ENCODE data around the gene CD300E.
"Not testable (repeated sequence)": the region's sequence is repeated elsewhere in the genome, so short reads cannot be mapped to it uniquely, and the experiment has no call there.

Gene CD300E

DNA sequence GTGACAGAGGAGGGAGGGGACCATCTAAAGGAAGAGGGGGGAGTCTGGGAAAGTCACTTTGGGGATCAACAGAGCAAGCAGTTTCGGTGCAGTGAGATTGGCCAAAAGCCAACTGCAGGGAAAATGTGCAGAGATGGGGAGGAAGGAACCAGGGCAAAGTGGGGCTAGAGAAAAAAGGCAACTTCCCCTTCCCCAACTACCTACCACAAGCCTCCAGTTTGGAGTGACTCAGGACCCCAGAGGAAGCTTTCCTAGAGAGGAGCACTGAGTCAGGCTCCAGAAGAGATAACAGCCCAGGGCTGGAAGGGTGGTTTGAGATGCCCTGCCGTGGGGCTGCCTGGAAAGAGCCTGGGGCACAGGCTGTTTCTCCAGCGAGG lies 24.5 kb downstream of the CD300E start:
- Mint-ChIP-seq H3K9me3 (no peaks in the 10 kb centered on the region), H3K27me3 (peaks cover 13% of the 10 kb centered on the region), H3K4me3 (no peak overlapping the region), H3K36me3 (ENCODE audit: low read depth) (no peaks in the 10 kb centered on the region), H3K27ac (no peak overlapping the region), H3K4me1 (peaks cover 16% of the 10 kb centered on the region)
- ATAC-seq: no peak
- DNase-seq: no peak

- H3K27ac Mint-ChIP-seq: no peak overlapping the region
Measured at GRCh38 chr17:74598346-74599022, 25.1 kb downstream of the CD300E start.

GRCh38 chr17:74597069-74597790 lies 26.3 kb downstream of the CD300E start:
- H3K4me1 Mint-ChIP-seq: peaks cover 14% of the 10 kb centered on the region
- DNase-seq (no peak), ATAC-seq (no peak)
- no peak overlapping the region for H3K4me3 Mint-ChIP-seq
- no peaks in the 10 kb centered on the region for H3K36me3 Mint-ChIP-seq (ENCODE audit: low read depth)
- peaks cover 16% of the 10 kb centered on the region for H3K27me3 Mint-ChIP-seq
- H3K27ac Mint-ChIP-seq: no peak overlapping the region
- H3K9me3 Mint-ChIP-seq: no peaks in the 10 kb centered on the region

More at GRCh38 chr17:74598346-74599022, 25.1 kb downstream of the CD300E start:
- H3K9me3 Mint-ChIP-seq: no peaks in the 10 kb centered on the region
- DNase-seq (no peak), ATAC-seq (no peak)
- H3K27me3 Mint-ChIP-seq: peaks cover 13% of the 10 kb centered on the region
- no peak overlapping the region for H3K4me3 Mint-ChIP-seq
- no peaks in the 10 kb centered on the region for H3K36me3 Mint-ChIP-seq (ENCODE audit: low read depth)
- peaks cover 16% of the 10 kb centered on the region for H3K4me1 Mint-ChIP-seq

DNA sequence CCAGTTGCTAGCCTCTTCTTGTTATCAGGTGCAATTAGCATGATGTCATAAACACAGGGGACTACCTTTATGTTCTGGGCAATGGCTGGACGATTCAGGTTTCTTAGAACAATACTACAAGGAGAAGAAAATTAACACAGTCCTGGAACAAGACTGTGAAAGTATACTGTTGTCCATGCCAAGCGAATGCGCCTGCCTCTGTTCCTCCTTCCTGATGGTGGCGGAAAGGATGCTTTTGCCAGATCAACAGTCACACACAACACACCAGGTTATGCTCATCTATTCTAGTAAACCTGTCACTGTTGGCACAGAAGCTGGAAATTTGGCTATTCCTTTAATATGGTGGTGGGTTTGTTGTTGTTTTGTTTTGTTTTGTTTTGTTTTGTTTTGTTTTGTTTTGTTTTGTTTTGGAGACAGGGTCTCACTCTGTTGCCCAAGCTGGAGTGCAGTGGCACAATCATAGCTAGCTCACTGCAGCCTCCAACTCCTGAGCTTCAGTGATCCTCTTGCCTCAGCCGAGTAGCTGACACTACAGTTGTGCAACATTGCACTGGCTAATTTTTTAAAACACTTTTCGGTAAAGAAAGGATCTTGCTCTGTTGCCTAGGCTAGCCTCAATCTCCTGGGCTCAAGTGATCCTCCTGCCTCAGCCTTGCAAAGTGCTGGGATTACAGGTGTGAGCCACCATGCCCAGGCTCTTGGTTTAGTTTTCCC lies 28.3 kb downstream of the CD300E start:
- no peaks in the 10 kb centered on the region for H3K36me3 Mint-ChIP-seq (ENCODE audit: low read depth)
- peaks cover 19% of the 10 kb centered on the region for H3K4me1 Mint-ChIP-seq
- no peak for DNase-seq
- peaks cover 19% of the 10 kb centered on the region for H3K27me3 Mint-ChIP-seq
- H3K27ac Mint-ChIP-seq: no peak overlapping the region
- no peak overlapping the region for H3K4me3 Mint-ChIP-seq
- no peaks in the 10 kb centered on the region for H3K9me3 Mint-ChIP-seq
- no peak for ATAC-seq

DNA sequence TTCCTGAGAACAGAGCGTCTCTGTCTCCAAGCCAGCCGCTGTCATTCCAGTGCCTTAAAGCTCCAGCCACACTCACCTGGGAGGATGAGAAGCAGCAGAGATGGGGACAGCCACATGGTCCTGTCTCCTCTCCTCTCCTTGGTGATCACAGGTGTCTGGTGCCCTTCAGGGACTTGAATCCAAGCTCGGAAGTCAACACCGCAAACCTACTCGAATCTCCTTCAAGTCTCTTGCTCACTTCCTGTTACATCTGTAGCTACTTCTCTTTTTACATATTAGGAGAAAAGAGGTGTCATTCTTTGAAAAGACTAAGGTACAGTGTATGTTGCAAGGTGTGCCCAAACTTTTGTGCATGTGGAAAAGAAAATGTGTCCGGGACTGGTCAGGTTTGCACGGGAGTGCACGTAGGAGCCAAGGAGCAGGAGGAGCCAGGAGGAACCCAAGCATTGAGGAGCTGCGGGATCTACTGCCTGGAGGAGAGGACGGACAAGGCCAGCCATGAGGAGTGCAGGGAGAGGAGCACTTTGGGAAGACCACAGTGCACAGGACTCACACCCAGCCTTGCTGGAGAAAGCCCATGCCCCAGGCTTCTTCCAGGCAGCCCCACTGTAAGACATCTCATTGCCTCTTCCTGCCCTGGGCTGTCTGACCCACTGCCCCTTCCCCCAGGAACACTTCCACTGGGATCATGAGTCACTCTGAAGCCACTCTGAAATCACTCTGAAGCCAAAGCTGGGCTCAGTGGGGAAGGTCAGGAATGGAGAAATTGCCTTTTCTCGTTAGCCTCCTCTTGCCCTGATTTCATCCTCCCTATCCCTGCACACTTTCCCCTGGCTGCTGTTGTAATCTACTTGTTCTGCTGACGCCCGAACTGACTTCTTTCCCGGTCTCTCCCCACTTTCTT lies 31.2 kb downstream of the CD300E start, which contains the start of gene CD300LD:
Gene CD300LD (minus strand): TSS at position 197 of the 904 bp plus-strand sequence. CDS start 81 bp downstream, at position 116.
- DNase-seq (no peak), ATAC-seq (no peak)
- Mint-ChIP-seq H3K27me3 (peaks cover 10% of the 10 kb centered on the region), H3K27ac (no peak within 1 kb of the TSS), H3K36me3 (ENCODE audit: low read depth) (no peaks in the 10 kb centered on the region), H3K4me1 (peaks cover 7% of the 10 kb centered on the region), H3K4me3 (no peak within 1 kb of the TSS), H3K9me3 (no peaks in the 10 kb centered on the region)

- Mint-ChIP-seq H3K27ac (no peak overlapping the region), H3K9me3 (no peaks in the 10 kb centered on the region), H3K27me3 (peaks cover 10% of the 10 kb centered on the region), H3K36me3 (ENCODE audit: low read depth) (no peaks in the 10 kb centered on the region), H3K4me1 (peaks cover 7% of the 10 kb centered on the region), H3K4me3 (no peak overlapping the region)
- ATAC-seq (no peak), DNase-seq (no peak)
Measured at GRCh38 chr17:74591503-74591902, 32.0 kb downstream of the CD300E start.

DNA sequence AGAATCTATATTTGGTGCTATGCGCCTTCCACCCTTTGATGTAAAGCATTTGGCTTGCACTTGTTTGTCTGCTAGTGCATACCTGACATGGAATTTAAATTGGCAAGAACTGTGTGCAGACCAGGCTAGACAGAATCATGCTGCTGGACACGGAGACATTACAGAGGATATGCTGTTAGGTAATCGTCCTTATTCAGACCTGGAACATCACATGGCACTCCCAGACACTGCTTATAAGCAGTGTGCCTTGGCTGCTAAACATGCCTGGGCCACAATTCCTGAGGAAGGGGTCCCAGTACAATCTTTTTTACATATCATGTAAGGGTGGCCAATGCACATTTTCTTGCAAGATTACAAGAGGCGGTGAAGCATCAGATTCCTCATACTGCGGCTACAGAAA lies 37.8 kb downstream of the CD300E start:
- DNase-seq: no peak
- Mint-ChIP-seq H3K9me3 (no peaks in the 10 kb centered on the region), H3K27ac (no peak overlapping the region), H3K36me3 (ENCODE audit: low read depth) (no peaks in the 10 kb centered on the region), H3K4me3 (no peak overlapping the region), H3K27me3 (peaks cover 2% of the 10 kb centered on the region), H3K4me1 (no peaks in the 10 kb centered on the region)
- ATAC-seq: no peak

DNA sequence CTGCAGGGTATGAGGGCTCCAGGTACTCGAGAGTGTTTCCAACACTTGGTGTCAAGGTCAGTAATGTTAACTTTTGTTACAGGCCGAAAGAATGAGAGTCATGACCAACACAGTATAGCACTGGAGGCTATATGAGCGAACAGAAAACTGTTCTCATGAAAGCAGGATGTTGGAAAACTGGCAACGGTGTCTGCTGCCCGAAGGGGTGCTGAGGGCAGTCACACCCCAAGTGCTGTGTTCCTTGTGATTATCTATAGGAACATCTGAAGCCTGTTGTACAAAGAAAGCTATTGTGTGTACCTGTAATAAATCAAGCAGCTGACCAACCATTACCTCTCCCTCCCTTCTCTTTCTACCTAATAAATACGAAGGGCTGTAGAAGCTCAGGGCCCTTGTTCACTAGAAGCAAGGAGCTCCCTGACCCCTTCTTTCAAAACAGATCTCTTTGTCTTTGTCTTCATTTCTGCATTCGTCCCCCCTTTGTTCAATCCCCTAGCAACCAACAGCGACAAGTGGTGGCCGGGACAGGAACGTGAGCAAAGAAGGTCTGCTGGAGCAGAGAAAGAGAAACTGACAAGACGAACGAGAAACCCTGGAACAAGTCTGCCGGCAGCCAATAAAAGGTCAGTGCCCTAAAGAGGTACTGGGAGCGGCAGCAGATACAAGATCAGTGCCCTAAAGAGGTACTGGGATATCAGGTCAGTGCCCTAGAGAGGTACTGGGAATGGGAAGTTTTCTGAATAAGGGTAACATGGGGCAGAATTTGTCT lies 39.1 kb downstream of the CD300E start:
- Mint-ChIP-seq H3K4me1 (peaks cover 4% of the 10 kb centered on the region), H3K27ac (no peak overlapping the region), H3K4me3 (no peak overlapping the region), H3K27me3 (no peaks in the 10 kb centered on the region), H3K9me3 (no peaks in the 10 kb centered on the region), H3K36me3 (ENCODE audit: low read depth) (no peaks in the 10 kb centered on the region)
- ATAC-seq (no peak), DNase-seq (no peak)

- no peak overlapping the region for H3K27ac Mint-ChIP-seq
- no peaks in the 10 kb centered on the region for H3K36me3 Mint-ChIP-seq (ENCODE audit: low read depth)
- peaks cover 6% of the 10 kb centered on the region for H3K4me1 Mint-ChIP-seq
- H3K4me3 Mint-ChIP-seq: no peak overlapping the region
- ATAC-seq (no peak), DNase-seq (no peak)
- no peaks in the 10 kb centered on the region for H3K27me3 Mint-ChIP-seq
- H3K9me3 Mint-ChIP-seq: no peaks in the 10 kb centered on the region
Measured at GRCh38 chr17:74582633-74583032, 40.9 kb downstream of the CD300E start.

DNA sequence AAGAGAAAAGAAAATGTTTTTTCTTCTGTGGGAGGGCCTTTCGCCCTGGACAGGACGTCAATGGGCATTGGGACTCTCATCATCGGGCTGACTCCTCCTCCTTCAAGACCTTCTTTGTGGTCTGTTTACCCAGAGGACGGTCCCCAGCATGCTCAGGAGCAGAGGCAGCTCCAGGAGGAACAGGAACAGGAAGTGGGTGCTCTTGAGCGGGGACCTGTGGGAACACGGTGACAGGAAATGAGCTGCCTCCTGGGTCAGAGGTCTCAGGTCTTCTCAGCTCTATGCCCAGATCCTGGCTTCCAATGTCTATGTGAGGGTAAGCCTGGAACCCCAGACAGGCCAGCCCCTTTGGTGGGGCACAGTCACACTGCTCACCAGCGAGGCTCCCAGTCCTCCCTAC lies 43.6 kb downstream of the CD300E start:
- ATAC-seq (no peak), DNase-seq (no peak)
- H3K27ac Mint-ChIP-seq: no peak overlapping the region
- H3K4me3 Mint-ChIP-seq: no peak overlapping the region
- H3K9me3 Mint-ChIP-seq: no peaks in the 10 kb centered on the region
- H3K4me1 Mint-ChIP-seq: peaks cover 6% of the 10 kb centered on the region
- H3K36me3 Mint-ChIP-seq (ENCODE audit: low read depth): no peaks in the 10 kb centered on the region
- peaks cover 7% of the 10 kb centered on the region for H3K27me3 Mint-ChIP-seq

DNA sequence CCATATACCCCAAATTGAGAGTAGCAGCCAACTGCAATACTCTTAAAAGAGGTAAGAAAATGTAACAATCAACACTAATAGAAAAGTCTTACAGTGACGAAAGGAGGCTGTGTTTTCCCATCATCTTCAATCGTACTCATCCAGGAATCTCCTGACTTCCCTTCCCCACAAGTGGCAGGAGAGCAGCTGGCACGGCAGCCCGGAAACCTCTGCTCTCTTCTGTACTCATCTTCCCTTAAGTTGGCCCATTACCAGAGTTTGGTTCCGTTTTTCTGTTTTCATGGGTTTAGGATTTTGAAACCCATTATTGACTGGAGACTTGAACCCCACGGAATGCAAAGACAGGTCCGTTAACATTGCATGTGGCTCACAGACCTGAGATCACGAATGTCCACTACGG lies 44.6 kb downstream of the CD300E start:
- no peak for DNase-seq
- H3K9me3 Mint-ChIP-seq: no peaks in the 10 kb centered on the region
- no peak for ATAC-seq
- no peak overlapping the region for H3K4me3 Mint-ChIP-seq
- no peaks in the 10 kb centered on the region for H3K36me3 Mint-ChIP-seq (ENCODE audit: low read depth)
- peaks cover 7% of the 10 kb centered on the region for H3K27me3 Mint-ChIP-seq
- peaks cover 6% of the 10 kb centered on the region for H3K4me1 Mint-ChIP-seq
- H3K27ac Mint-ChIP-seq: no peak overlapping the region

DNA sequence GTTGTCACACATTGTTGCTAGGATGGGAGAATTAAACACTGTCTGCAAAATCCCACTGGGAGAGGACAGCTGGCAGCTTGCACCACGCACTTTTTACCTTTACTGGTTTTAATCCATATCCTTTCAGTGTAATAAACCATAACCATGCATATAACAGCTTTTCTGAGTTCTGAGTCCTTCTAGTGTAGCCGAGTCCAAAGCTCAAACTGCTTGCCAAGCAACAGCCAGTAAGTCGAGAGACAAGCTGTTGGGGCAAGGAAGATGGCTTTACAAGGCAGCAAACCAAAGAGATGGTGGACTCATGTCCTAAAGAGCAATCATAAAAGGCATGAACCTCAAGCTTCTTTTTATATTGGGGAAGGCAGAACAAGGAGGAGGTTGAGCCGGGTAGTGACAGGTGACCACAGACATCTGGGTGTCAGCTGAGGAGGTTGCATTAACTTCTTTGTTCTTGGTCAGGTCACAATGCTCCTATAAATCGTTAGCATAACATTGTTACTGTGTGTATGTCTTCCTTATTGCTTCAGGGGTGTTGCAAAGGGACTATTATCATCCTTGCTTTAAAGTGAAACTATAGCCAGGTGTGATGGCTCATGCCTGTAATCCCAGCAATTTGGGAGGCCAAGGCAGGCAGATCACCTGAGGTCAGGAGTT lies 48.9 kb downstream of the CD300E start:
- no peak overlapping the region for H3K27ac Mint-ChIP-seq
- ATAC-seq (no peak), DNase-seq (no peak)
- no peaks in the 10 kb centered on the region for H3K9me3 Mint-ChIP-seq
- H3K27me3 Mint-ChIP-seq: peaks cover 14% of the 10 kb centered on the region
- no peak overlapping the region for H3K4me3 Mint-ChIP-seq
- peaks cover 10% of the 10 kb centered on the region for H3K4me1 Mint-ChIP-seq
- H3K36me3 Mint-ChIP-seq (ENCODE audit: low read depth): no peaks in the 10 kb centered on the region

DNA sequence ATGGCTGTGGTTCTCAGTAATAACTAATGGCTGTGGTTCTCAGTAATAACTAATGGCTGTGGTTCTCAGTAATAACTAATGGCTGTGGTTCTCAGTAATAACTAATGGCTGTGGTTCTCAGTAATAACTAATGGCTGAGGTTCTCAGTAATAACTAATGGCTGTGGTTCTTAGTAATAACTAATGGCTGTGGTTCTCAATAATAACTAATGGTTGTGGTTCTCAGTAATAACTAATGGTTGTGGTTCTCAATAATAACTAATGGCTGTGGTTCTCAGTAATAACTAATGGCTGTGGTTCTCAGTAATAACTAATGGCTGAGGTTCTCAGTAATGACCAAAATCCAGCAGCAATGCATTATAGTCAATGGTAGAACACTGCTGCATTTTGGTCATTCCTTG lies 49.9 kb downstream of the CD300E start:
- H3K27ac Mint-ChIP-seq; ATAC-seq; DNase-seq; H3K36me3 Mint-ChIP-seq (ENCODE audit: low read depth); H3K9me3 Mint-ChIP-seq; H3K4me3 Mint-ChIP-seq: not testable (repeated sequence)
- Mint-ChIP-seq H3K4me1 (peaks cover 17% of the 10 kb centered on the region), H3K27me3 (peaks cover 23% of the 10 kb centered on the region)
